HepG2 (cell line): Measurements from ENCODE around the gene DYNC1I2. TPM values are rescaled to one million over a fixed set of nuclear protein-coding genes. Genes with fewer than 3 reads are reported as not detected.
A peak's percentile ranks its signal among the peaks of the same experiment; 100 is the strongest.

Experiments
- ARHGAP35 ChIP-seq: sonication (generic); formaldehyde crosslinking; IDR thresholded peaks from 2 replicates; pipeline ENCODE4 v1.9.0; 2022; ENCODE audit warnings: mild to moderate bottlenecking, inconsistent platforms, moderate library complexity, missing genetic modification reagents, borderline replicate concordance
- BCL6 ChIP-seq: IDR thresholded peaks from 2 replicates; pipeline ENCODE4 v1.6.1; 2016; ENCODE audit warnings: missing genetic modification reagents, missing compliant biosample characterization
- BORCS8-MEF2B ChIP-seq: sonication (generic); formaldehyde crosslinking; IDR thresholded peaks from 2 replicates; pipeline ENCODE4 v1.8.0; 2022; ENCODE audit warnings: mild to moderate bottlenecking, missing genetic modification reagents
- CENPX ChIP-seq: sonication (generic); formaldehyde crosslinking; IDR thresholded peaks from 2 replicates; pipeline ENCODE4 v1.9.0; 2021; ENCODE audit warnings: mild to moderate bottlenecking, missing genetic modification reagents, moderate library complexity
- FLYWCH1 ChIP-seq: sonication (generic); formaldehyde crosslinking; IDR thresholded peaks from 2 replicates; pipeline ENCODE4 v1.8.1; 2023; ENCODE audit warnings: mild to moderate bottlenecking, missing genetic modification reagents
- FOXO1 ChIP-seq: sonication (generic); formaldehyde crosslinking; IDR thresholded peaks from 2 replicates; pipeline ENCODE4 v1.4.0; 2020; ENCODE audit warnings: missing genetic modification reagents
- HDAC2 ChIP-seq: sonication (generic); formaldehyde crosslinking; IDR thresholded peaks from 2 replicates; pipeline ENCODE4 v1.4.0; 2020; ENCODE audit warnings: missing genetic modification reagents
- HMGA1 ChIP-seq: sonication (generic); formaldehyde crosslinking; conservative IDR thresholded peaks from 2 replicates; pipeline ENCODE4 v1.4.0; 2020; ENCODE audit warnings: missing genetic modification reagents
- JUNB ChIP-seq: sonication (generic); formaldehyde crosslinking; IDR thresholded peaks from 2 replicates; pipeline ENCODE4 v1.8.0; 2022; ENCODE audit warnings: missing genetic modification reagents, mild to moderate bottlenecking, borderline replicate concordance
- LCORL ChIP-seq, 2 experiments: fragments of 450-650 bp in 1 of 2; sonication (generic) in 1 of 2; formaldehyde crosslinking in 1 of 2; IDR thresholded peaks; 2 replicates each; pipeline versions ENCODE4 v1.5.0 to v1.6.1; 2017 to 2020; ENCODE audit warnings: antibody characterized with exemption in 1 of 2, missing genetic modification reagents in 1 of 2
- MIER3 ChIP-seq: IDR thresholded peaks from 2 replicates; pipeline ENCODE4 v1.6.1; 2016; ENCODE audit warnings: missing compliant biosample characterization, borderline replicate concordance
- MIXL1 ChIP-seq: IDR thresholded peaks from 2 replicates; pipeline ENCODE4 v1.6.1; 2016
- NR2F6 ChIP-seq, 2 experiments: IDR thresholded peaks; 2 replicates each; pipeline ENCODE4 v1.6.1; 2016; ENCODE audit warnings: antibody characterized with exemption in 1 of 2, mild to moderate bottlenecking in 1 of 2
- SMARCE1 ChIP-seq: fragments of 450-650 bp; IDR thresholded peaks from 2 replicates; pipeline ENCODE4 v1.6.1; 2017; ENCODE audit warnings: borderline replicate concordance
- SNAPC2 ChIP-seq: sonication (generic); formaldehyde crosslinking; IDR thresholded peaks from 2 replicates; pipeline ENCODE4 v1.8.1; 2022; ENCODE audit warnings: mild to moderate bottlenecking, missing genetic modification reagents
- ZNF121 ChIP-seq: sonication (generic); formaldehyde crosslinking; IDR thresholded peaks from 2 replicates; pipeline ENCODE4 v1.5.0; 2020; ENCODE audit warnings: mild to moderate bottlenecking, missing genetic modification reagents
- ZNF562 ChIP-seq: sonication (generic); formaldehyde crosslinking; IDR thresholded peaks from 2 replicates; pipeline ENCODE4 v1.8.0; 2022; ENCODE audit warnings: missing genetic modification reagents, borderline replicate concordance
- ZNF644 ChIP-seq: IDR thresholded peaks from 2 replicates; pipeline ENCODE4 v1.6.1; 2016; ENCODE audit warnings: low read depth
- polyA plus RNA-seq, 8 experiments: library from polyadenylated mRNA; depleted of rRNA in 3 of 8; stranded (reverse) in 7 of 8; unstranded in 1 of 8; fragments of >200 nt; fragmentation: Illumina TruSeq in 4 of 8; extraction: Trizol in 4 of 8; gene quantifications; 2 replicates each; pipeline versions ENCODE4 v1.2.1 to v1.2.3, GENCODE V29; 2011 to 2016; ENCODE audit warnings: low read depth in 4 of 8, missing spikeins in 1 of 8, mixed read lengths in 1 of 8; ENCODE audit not compliant: insufficient read depth in 1 of 8
- total RNA-seq, 5 experiments: library from RNA; depleted of rRNA; stranded (reverse); fragments of >200 nt; fragmentation: Illumina TruSeq; extraction: Trizol; gene quantifications; 2 replicates each; pipeline ENCODE4 v1.2.3, GENCODE V29; 2016; ENCODE audit warnings: low read depth in 1 of 5
- TF ChIP-seq, protein P1 (sequence below): sonication (generic); formaldehyde crosslinking; IDR thresholded peaks from 2 replicates; pipeline ENCODE4 v1.4.0; 2020; ENCODE audit warnings: missing genetic modification reagents
- TF ChIP-seq, protein P2 (sequence below): sonication (generic); formaldehyde crosslinking; IDR thresholded peaks from 2 replicates; pipeline ENCODE4 v1.4.0; 2020; ENCODE audit warnings: missing genetic modification reagents
- TF ChIP-seq, protein P3 (sequence below): sonication (generic); formaldehyde crosslinking; conservative IDR thresholded peaks from 2 replicates; pipeline ENCODE4 v1.4.0; 2020; ENCODE audit warnings: missing genetic modification reagents
- TF ChIP-seq, protein P4 (sequence below): IDR thresholded peaks from 2 replicates; pipeline ENCODE4 v1.6.1; 2012; ENCODE audit warnings: low read depth, low read length, improper control_type of control experiment
- TF ChIP-seq, protein P5 (sequence below): sonication (generic); formaldehyde crosslinking; conservative IDR thresholded peaks from 2 replicates; pipeline ENCODE4 v1.8.0; 2022; ENCODE audit warnings: mild to moderate bottlenecking, moderate library complexity, missing genetic modification reagents

Gene DYNC1I2
- total and polyA plus RNA-seq, 2 of the 13 experiments (the other 11 are each of a cell fraction or from before 2014, with no cell fraction given) = 84.0 to 99.8 TPM

DNA sequence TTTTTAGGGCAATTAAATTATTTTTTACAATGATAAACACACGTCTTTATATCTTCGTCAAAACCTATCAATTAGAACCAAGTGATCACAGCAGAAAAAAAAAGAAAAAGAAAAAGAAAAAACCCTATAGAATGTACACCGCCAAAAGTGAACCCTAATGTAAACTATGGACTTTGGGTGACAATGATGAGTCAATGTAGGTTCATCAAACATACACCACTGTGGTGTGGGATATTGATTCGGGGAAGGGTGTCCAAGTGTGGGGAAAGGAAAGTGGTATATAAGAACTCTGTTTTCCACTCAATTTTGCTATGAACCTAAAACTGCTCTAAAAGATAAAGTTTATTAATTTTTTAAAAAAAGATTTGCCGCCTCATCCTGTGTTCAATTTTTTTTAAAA is 85.1 kb downstream of the DYNC1I2 start (continued):
- TF ChIP-seq NR2F6 (IDR thresholded peaks at IDR 0.05) (0 out of 2 replicates have a peak, but pooled peaks have one; percentile 9), NR2F6 (CRISPR knock-in tag; IDR thresholded peaks at IDR 0.05) (peak; percentile 30; the same call in 1 of the 2 replicates), BORCS8-MEF2B (CRISPR knock-in tag) (no peak), ARHGAP35 (CRISPR knock-in tag) (no peak), CENPX (CRISPR knock-in tag) (no peak), ZNF121 (CRISPR knock-in tag) (no peak), LCORL (IDR thresholded peaks at IDR 0.05) (peak; percentile 83), LCORL (CRISPR knock-in tag; IDR thresholded peaks at IDR 0.05) (0 out of 2 replicates have a peak, but pooled peaks have one; percentile 26), ZNF562 (CRISPR knock-in tag) (no peak), MIER3 (peak; percentile 86; the same call in 1 of the 2 replicates), JUNB (peak; percentile 87; the same call in 1 of the 2 replicates), FLYWCH1 (CRISPR knock-in tag) (no peak), HMGA1 (no peak), SNAPC2 (CRISPR knock-in tag) (no peak), FOXO1 (0 out of 2 replicates have a peak, but pooled peaks have one; percentile 36), SMARCE1 (peak; percentile 97), MIXL1 (CRISPR knock-in tag) (peak; percentile 87), ZNF644 (CRISPR knock-in tag) (peak; percentile 76), BCL6 (0 out of 2 replicates have a peak, but pooled peaks have one; percentile 44), HDAC2 (CRISPR knock-in tag) (peak; percentile 64)
- TF ChIP-seq, protein P1, sequence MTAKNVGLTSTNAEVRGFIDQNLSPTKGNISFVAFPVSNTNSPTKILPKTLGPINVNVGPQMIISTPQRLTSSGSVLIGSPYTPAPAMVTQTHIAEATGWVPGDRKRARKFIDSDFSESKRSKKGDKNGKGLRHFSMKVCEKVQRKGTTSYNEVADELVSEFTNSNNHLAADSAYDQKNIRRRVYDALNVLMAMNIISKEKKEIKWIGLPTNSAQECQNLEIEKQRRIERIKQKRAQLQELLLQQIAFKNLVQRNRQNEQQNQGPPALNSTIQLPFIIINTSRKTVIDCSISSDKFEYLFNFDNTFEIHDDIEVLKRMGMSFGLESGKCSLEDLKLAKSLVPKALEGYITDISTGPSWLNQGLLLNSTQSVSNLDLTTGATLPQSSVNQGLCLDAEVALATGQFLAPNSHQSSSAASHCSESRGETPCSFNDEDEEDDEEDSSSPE (CRISPR knock-in tag) = peak; percentile 31; the same call in 1 of the 2 replicates
- TF ChIP-seq, protein P2, sequence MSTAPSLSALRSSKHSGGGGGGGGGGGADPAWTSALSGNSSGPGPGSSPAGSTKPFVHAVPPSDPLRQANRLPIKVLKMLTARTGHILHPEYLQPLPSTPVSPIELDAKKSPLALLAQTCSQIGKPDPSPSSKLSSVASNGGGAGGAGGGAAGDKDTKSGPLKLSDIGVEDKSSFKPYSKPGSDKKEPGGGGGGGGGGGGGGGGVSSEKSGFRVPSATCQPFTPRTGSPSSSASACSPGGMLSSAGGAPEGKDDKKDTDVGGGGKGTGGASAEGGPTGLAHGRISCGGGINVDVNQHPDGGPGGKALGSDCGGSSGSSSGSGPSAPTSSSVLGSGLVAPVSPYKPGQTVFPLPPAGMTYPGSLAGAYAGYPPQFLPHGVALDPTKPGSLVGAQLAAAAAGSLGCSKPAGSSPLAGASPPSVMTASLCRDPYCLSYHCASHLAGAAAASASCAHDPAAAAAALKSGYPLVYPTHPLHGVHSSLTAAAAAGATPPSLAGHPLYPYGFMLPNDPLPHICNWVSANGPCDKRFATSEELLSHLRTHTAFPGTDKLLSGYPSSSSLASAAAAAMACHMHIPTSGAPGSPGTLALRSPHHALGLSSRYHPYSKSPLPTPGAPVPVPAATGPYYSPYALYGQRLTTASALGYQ (CRISPR knock-in tag) = 0 out of 2 replicates have a peak, but pooled peaks have one; percentile 40
- TF ChIP-seq, protein P3, sequence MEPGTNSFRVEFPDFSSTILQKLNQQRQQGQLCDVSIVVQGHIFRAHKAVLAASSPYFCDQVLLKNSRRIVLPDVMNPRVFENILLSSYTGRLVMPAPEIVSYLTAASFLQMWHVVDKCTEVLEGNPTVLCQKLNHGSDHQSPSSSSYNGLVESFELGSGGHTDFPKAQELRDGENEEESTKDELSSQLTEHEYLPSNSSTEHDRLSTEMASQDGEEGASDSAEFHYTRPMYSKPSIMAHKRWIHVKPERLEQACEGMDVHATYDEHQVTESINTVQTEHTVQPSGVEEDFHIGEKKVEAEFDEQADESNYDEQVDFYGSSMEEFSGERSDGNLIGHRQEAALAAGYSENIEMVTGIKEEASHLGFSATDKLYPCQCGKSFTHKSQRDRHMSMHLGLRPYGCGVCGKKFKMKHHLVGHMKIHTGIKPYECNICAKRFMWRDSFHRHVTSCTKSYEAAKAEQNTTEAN (CRISPR knock-in tag) = 0 out of 2 replicates have a peak, but pooled peaks have one; percentile 41
- TF ChIP-seq, protein P4, sequence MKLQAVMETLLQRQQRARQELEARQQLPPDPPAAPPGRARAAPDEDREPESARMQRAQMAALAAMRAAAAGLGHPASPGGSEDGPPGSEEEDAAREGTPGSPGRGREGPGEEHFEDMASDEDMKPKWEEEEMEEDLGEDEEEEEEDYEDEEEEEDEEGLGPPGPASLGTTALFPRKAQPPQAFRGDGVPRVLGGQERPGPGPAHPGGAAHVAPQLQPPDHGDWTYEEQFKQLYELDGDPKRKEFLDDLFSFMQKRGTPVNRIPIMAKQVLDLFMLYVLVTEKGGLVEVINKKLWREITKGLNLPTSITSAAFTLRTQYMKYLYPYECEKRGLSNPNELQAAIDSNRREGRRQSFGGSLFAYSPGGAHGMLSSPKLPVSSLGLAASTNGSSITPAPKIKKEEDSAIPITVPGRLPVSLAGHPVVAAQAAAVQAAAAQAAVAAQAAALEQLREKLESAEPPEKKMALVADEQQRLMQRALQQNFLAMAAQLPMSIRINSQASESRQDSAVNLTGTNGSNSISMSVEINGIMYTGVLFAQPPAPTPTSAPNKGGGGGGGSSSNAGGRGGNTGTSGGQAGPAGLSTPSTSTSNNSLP = peak; percentile 92
- TF ChIP-seq, protein P5, sequence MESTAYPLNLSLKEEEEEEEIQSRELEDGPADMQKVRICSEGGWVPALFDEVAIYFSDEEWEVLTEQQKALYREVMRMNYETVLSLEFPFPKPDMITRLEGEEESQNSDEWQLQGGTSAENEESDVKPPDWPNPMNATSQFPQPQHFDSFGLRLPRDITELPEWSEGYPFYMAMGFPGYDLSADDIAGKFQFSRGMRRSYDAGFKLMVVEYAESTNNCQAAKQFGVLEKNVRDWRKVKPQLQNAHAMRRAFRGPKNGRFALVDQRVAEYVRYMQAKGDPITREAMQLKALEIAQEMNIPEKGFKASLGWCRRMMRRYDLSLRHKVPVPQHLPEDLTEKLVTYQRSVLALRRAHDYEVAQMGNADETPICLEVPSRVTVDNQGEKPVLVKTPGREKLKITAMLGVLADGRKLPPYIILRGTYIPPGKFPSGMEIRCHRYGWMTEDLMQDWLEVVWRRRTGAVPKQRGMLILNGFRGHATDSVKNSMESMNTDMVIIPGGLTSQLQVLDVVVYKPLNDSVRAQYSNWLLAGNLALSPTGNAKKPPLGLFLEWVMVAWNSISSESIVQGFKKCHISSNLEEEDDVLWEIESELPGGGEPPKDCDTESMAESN (CRISPR knock-in tag) = 0 out of 2 replicates have a peak, but pooled peaks have one; percentile 24
